GM23248 (cell line): ENCODE measurements around the gene DNTTIP2. TPM values are rescaled to one million over a fixed set of nuclear protein-coding genes. Genes with fewer than 3 reads are reported as not detected.
A peak's percentile ranks its signal among the peaks of the same experiment; 100 is the strongest.

Experiments
- DNase-seq: peaks from one replicate; pipeline ENCODE4 v3.0.0-alpha.2; 2015
- H2AFZ ChIP-seq: fragments of 200-600 bp; sonication (generic); 2 replicates; pipeline ENCODE4 v1.6.1; 2016; ENCODE audit warnings: antibody characterized with exemption
- H3F3A ChIP-seq: fragments of 200-600 bp; sonication (generic); 2 replicates; pipeline ENCODE4 v1.6.1; 2016; ENCODE audit warnings: mild to moderate bottlenecking, antibody characterized with exemption, mixed run types; ENCODE audit not compliant: insufficient read depth
- H3K27ac ChIP-seq: fragments of 200-600 bp; sonication (generic); 2 replicates; pipeline ENCODE4 v1.5.1; 2016; ENCODE audit warnings: mild to moderate bottlenecking
- H3K27me3 ChIP-seq: fragments of 200-600 bp; sonication (generic); replicated peaks from 2 replicates; pipeline ENCODE4 v1.6.1; 2016; ENCODE audit warnings: mild to moderate bottlenecking; ENCODE audit not compliant: insufficient read depth
- H3K36me3 ChIP-seq: fragments of 200-600 bp; sonication (generic); 2 replicates; pipeline ENCODE4 v1.6.1; 2016; ENCODE audit warnings: low read depth, mild to moderate bottlenecking
- H3K4me1 ChIP-seq: fragments of 200-600 bp; sonication (generic); 2 replicates; pipeline ENCODE4 v1.6.1; 2016; ENCODE audit warnings: mild to moderate bottlenecking; ENCODE audit not compliant: insufficient read depth
- H3K4me2 ChIP-seq: fragments of 200-600 bp; sonication (generic); one replicate; pipeline ENCODE4 v1.6.1; 2016; ENCODE audit warnings: mild to moderate bottlenecking; ENCODE audit not compliant: unreplicated experiment
- H3K4me3 ChIP-seq: fragments of 200-600 bp; sonication (generic); 2 replicates; pipeline ENCODE4 v1.5.1; 2016; ENCODE audit warnings: mild to moderate bottlenecking
- H3K79me2 ChIP-seq: fragments of 200-600 bp; sonication (generic); 2 replicates; pipeline ENCODE4 v1.6.1; 2016; ENCODE audit warnings: mild to moderate bottlenecking; ENCODE audit not compliant: insufficient read depth
- H3K9ac ChIP-seq: fragments of 200-600 bp; sonication (generic); 2 replicates; pipeline ENCODE4 v1.6.1; 2016; ENCODE audit warnings: mild to moderate bottlenecking
- H3K9me2 ChIP-seq: fragments of 200-600 bp; sonication (generic); 2 replicates; pipeline ENCODE4 v1.6.1; 2016; ENCODE audit warnings: mixed run types, mild to moderate bottlenecking, moderate library complexity; ENCODE audit not compliant: insufficient read depth
- H3K9me3 ChIP-seq: fragments of 200-600 bp; sonication (generic); one replicate; pipeline ENCODE4 v1.6.1; 2017; ENCODE audit warnings: low read depth
- H4K20me1 ChIP-seq: fragments of 200-600 bp; sonication (generic); 2 replicates; pipeline ENCODE4 v1.6.0; 2016; ENCODE audit not compliant: insufficient read depth
- EZH2 ChIP-seq: fragments of 200-600 bp; sonication (generic); IDR thresholded peaks from 2 replicates; pipeline ENCODE4 v1.6.1; 2018; ENCODE audit warnings: antibody characterized with exemption, mild to moderate bottlenecking; ENCODE audit not compliant: insufficient read depth, poor library complexity, severe bottlenecking
- EZH2phosphoT487 ChIP-seq: fragments of 200-600 bp; sonication (generic); IDR thresholded peaks from 2 replicates; pipeline ENCODE4 v1.6.1; 2018; ENCODE audit warnings: antibody characterized with exemption, moderate library complexity, mild to moderate bottlenecking, low read depth; ENCODE audit not compliant: insufficient read depth
- WGBS, 2 experiments: methylation state at CpG; one replicate each; pipeline ENCODE4 v1.1.6; 2015 to 2017; ENCODE audit warnings: low lambda C conversion rate in 2 of 2, low coverage in 1 of 2; ENCODE audit errors: missing lambda C conversion rate in 2 of 2; 5-methylcytosine and 5-hydroxymethylcytosine counted together
- in situ Hi-C: fragments of 300-500 bp; cut with MboI; formaldehyde crosslinking; loops from 2 replicates; pipeline ENCODE4 v1.15.0; 2020
- polyA plus RNA-seq: library from polyadenylated mRNA; unstranded; fragments of >200 nt; fragmentation: Nextera tagmentation; extraction: Ambion mirVana; gene quantifications from 2 replicates; pipeline ENCODE4 v1.2.1, GENCODE V29; 2016
- total RNA-seq: library from RNA; depleted of rRNA; stranded (reverse); fragments of >200 nt; shearing (Covaris generic); gene quantifications from 2 replicates; pipeline ENCODE4 v1.2.3, GENCODE V29; 2014

The DNTTIP2 gene
- total and polyA plus RNA-seq, 2 experiments from 2014 or later: 31.1 to 62.1 TPM

DNA sequence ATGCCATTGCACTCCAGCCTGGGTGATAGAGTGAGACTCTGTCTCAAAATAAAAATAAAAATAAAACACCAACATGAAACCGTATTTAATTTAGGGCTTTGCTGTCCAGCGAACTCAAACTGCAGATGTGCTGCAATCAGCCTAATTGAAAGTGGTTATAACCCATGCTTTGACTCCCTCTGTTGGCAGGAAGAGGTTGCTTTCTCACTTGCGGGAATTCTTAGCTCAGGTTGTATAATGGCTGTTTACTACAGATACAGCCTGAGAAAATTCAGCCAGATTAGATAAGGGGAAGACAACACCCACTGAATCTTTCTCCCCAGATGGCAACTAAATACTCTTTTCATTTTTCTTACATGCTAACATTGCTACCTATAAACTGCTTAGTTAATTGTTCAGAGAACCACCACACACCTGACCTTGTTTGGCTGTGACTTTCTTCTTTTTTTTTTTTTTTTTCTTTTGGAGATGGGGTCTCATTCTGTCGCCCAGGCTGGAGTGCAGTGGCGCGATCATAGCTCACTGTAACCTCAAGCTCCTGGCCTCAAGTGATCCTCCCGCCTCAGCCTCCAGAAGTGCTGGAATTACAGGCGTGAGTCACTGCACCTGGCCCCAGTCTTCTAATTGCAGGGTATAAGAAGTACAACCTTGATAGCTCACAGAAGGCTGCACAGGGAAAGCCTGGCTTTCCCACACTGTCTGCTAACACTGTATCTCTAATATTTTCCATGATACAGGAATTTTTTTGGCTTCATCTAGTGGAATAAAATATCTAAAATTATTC, 34.6 kb downstream of the DNTTIP2 start:
- Histone ChIP-seq H4K20me1 (no peaks in the 10 kb centered on the region), H3K4me2 (no peak overlapping the region), H3K4me3 (no peak overlapping the region), H3K79me2 (no peaks in the 10 kb centered on the region), H3F3A (peaks cover 60% of the 10 kb centered on the region), H3K27ac (peak overlapping the region; percentile 98), H3K4me1 (peaks cover 51% of the 10 kb centered on the region), H3K9me3 (no peaks in the 10 kb centered on the region), H3K36me3 (no peaks in the 10 kb centered on the region), H3K27me3 (no peaks in the 10 kb centered on the region), H2AFZ (no peak overlapping the region), H3K9ac (no peak overlapping the region; the same call in 1 of the 2 replicates), H3K9me2 (no peaks in the 10 kb centered on the region)
- TF ChIP-seq EZH2phosphoT487 (no peak), EZH2 (no peak)
- peak; percentile 90 for DNase-seq
- WGBS, 2 experiments: 39 to 48% methylated on average over 8 of the region's 8 CpGs
- in situ Hi-C loops: loop anchor here (25.0 kb wide), 1 partner anchor 532 kb away; no protein-coding TSS in a partner anchor

GRCh38 chr1:93842750-93843500, 36.1 kb downstream of the DNTTIP2 start:
- in situ Hi-C loops: loop anchor here (25.0 kb wide), 1 partner anchor 531 kb away; no protein-coding TSS in a partner anchor
- Histone ChIP-seq H3K9me2 (no peaks in the 10 kb centered on the region), H4K20me1 (no peaks in the 10 kb centered on the region), H3K4me3 (no peak overlapping the region), H3F3A (peaks cover 66% of the 10 kb centered on the region), H2AFZ (no peak overlapping the region), H3K36me3 (no peaks in the 10 kb centered on the region), H3K4me2 (peak overlapping the region; percentile 65), H3K27me3 (no peaks in the 10 kb centered on the region), H3K9ac (peak overlapping the region; percentile 37), H3K79me2 (no peaks in the 10 kb centered on the region), H3K4me1 (peaks cover 52% of the 10 kb centered on the region), H3K27ac (peak overlapping the region; percentile 69), H3K9me3 (no peaks in the 10 kb centered on the region)
- WGBS, 2 experiments: 43 to 52% methylated on average over 5 of the region's 5 CpGs
- DNase-seq: peak; percentile 83
- no peak for TF ChIP-seq EZH2
- TF ChIP-seq EZH2phosphoT487: no peak

- Histone ChIP-seq H3K4me2 (no peak overlapping the region), H3K9me3 (no peaks in the 10 kb centered on the region), H2AFZ (no peak overlapping the region), H3K27me3 (no peaks in the 10 kb centered on the region), H3K9me2 (no peaks in the 10 kb centered on the region), H3K4me3 (no peak overlapping the region), H4K20me1 (no peaks in the 10 kb centered on the region), H3K27ac (no peak overlapping the region), H3K9ac (no peak overlapping the region), H3F3A (peaks cover 66% of the 10 kb centered on the region), H3K36me3 (no peaks in the 10 kb centered on the region), H3K79me2 (no peaks in the 10 kb centered on the region), H3K4me1 (peaks cover 52% of the 10 kb centered on the region)
- in situ Hi-C loops: loop anchor here (25.0 kb wide), 1 partner anchor 529 kb away; no protein-coding TSS in a partner anchor
- no peak for DNase-seq
- TF ChIP-seq EZH2 (no peak), EZH2phosphoT487 (no peak)
- WGBS, 2 experiments: 100% methylated on average over 3 of the region's 3 CpGs
Measured at GRCh38 chr1:93841771-93842170, 37.2 kb downstream of the DNTTIP2 start.

DNA sequence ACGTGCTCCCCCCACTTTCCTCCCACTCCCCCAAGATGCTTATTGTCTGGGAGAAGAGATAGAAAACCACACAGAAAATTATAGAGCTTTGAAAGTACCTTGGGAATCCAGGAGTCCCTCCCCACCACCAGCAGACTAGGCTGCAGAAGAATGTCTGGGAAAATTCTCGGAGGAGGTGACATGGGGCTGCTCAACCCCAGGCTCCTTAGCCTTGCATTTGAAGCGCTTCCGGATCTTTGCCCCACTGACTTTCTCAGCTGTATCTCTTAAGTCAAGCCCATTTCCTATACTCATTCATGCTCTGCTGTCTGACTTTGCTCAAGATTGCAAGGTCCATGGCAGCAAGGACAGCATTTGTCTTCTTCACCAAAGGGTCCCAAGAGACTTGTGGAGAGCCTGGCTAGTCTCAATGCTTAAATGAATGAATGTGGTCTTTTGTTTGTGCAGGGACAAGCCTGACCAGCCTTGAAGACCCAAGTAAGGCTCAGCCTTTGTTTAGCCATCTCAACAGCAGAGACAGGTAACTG, 38.0 kb downstream of the DNTTIP2 start:
- Histone ChIP-seq H3K4me2 (no peak overlapping the region), H3K4me3 (no peak overlapping the region), H2AFZ (no peak overlapping the region), H3K27ac (no peak overlapping the region), H3F3A (peaks cover 65% of the 10 kb centered on the region), H3K36me3 (no peaks in the 10 kb centered on the region), H3K9me2 (no peaks in the 10 kb centered on the region), H3K4me1 (peaks cover 52% of the 10 kb centered on the region), H3K27me3 (no peaks in the 10 kb centered on the region), H3K79me2 (no peaks in the 10 kb centered on the region), H3K9ac (no peak overlapping the region), H3K9me3 (no peaks in the 10 kb centered on the region), H4K20me1 (no peaks in the 10 kb centered on the region)
- in situ Hi-C loops: loop anchor here (25.0 kb wide), 1 partner anchor 529 kb away; no protein-coding TSS in a partner anchor
- WGBS, 2 experiments: 96 to 100% methylated on average over 4 of the region's 4 CpGs
- TF ChIP-seq EZH2 (no peak), EZH2phosphoT487 (no peak)
- DNase-seq: no peak
